K562 (cell line): ENCODE results near the gene PXN. TPM values are rescaled to one million over a fixed set of nuclear protein-coding genes. Genes with fewer than 3 reads are reported as not detected.

Source experiments
- KDM5B ChIP-seq: fragments of 200-600 bp; sonication (generic); IDR thresholded peaks from 2 replicates; pipeline ENCODE4 v1.6.1; 2012; ENCODE audit warnings: low read depth, mild to moderate bottlenecking, moderate library complexity, low read length, control low read depth, inconsistent platforms; ENCODE audit not compliant: insufficient replicate concordance
- PTTG1 ChIP-seq: fragments of 450-650 bp; IDR thresholded peaks from 2 replicates; pipeline ENCODE4 v1.6.1; 2016; ENCODE audit warnings: low read depth, mild to moderate bottlenecking, missing genetic modification characterization, missing compliant biosample characterization
- RAD21 ChIP-seq, 2 experiments: fragments of 250-450 bp in 1 of 2; fragments of 450-650 bp in 1 of 2; sonication (Bioruptor Pico) in 1 of 2; formaldehyde crosslinking in 1 of 2; IDR thresholded peaks in 1 of 2; conservative IDR thresholded peaks in 1 of 2; 2 replicates each; pipeline versions ENCODE4 v1.4.0 to v1.8.0; 2020 to 2022; ENCODE audit warnings: mild to moderate bottlenecking in 2 of 2, moderate library complexity in 1 of 2
- UBTF ChIP-seq, 2 experiments: IDR thresholded peaks; 2 replicates each; pipeline ENCODE4 v1.6.1; 2012; ENCODE audit warnings: improper control_type of control experiment in 2 of 2, low read depth in 2 of 2, low read length in 2 of 2, borderline replicate concordance in 1 of 2
- ZBTB40 ChIP-seq, 2 experiments: fragments of 450-650 bp in 1 of 2; sonication (generic) in 1 of 2; formaldehyde crosslinking in 1 of 2; IDR thresholded peaks; 2 replicates each; pipeline versions ENCODE4 v1.7.1 to v1.9.0; 2016 to 2022; ENCODE audit warnings: inconsistent platforms in 1 of 2, mild to moderate bottlenecking in 1 of 2, missing genetic modification reagents in 1 of 2
- ZNF197 ChIP-seq: fragments of 200-800 bp; sonication (Bioruptor generic); IDR thresholded peaks from 2 replicates; pipeline ENCODE4 v1.6.1; 2016; ENCODE audit warnings: low read depth, missing genetic modification characterization, missing compliant biosample characterization
- polyA plus RNA-seq, 8 experiments: library from polyadenylated mRNA; depleted of rRNA in 4 of 8; stranded (reverse) in 5 of 8; unstranded in 3 of 8; fragments of >200 nt; fragmentation: Nextera tagmentation in 2 of 8; fragmentation: Illumina TruSeq in 1 of 8; extraction: Ambion mirVana in 2 of 8; extraction: Trizol in 1 of 8; gene quantifications; 2 replicates each; pipeline versions ENCODE4 v1.2.1 to v1.2.3, GENCODE V29; 2011 to 2014; ENCODE audit warnings: inconsistent platforms in 1 of 8, missing spikeins in 1 of 8
- total RNA-seq, 7 experiments: library from RNA; depleted of rRNA in 6 of 7; stranded (reverse); fragments of >200 nt in 6 of 7; fragmentation: Illumina TruSeq in 2 of 7; extraction: Trizol in 2 of 7; gene quantifications; 2 replicates each; pipeline versions ENCODE4 v1.2.1 to v1.2.3, GENCODE V29; 2011 to 2021; ENCODE audit warnings: low replicate concordance in 1 of 7

Gene PXN
- total and polyA plus RNA-seq, 9 of the 15 experiments (the other 6 are each of a cell fraction or from before 2014, with no cell fraction given), result 4.0 to 74.1 (median 18.6) TPM

- TF ChIP-seq ZBTB40 (IDR thresholded peaks at IDR 0.05) (peak; percentile 44; the same call in 1 of the 2 replicates), ZBTB40 (CRISPR knock-in tag; IDR thresholded peaks at IDR 0.05) (no peak), ZNF197 (CRISPR knock-in tag) (0 out of 2 replicates have a peak, but pooled peaks have one; percentile 4), RAD21 (CRISPR knock-in tag; conservative IDR thresholded peaks at IDR 0.05 in 1 of 2, IDR thresholded peaks at IDR 0.05 in 1 of 2) (peak; percentile 3 to 6; a peak in 1 of 4 replicates), UBTF (IDR thresholded peaks at IDR 0.05; ENCODE audit: borderline replicate concordance in 1 of 2, low read depth in 2 of 2, low read length in 2 of 2) (0 out of 4 replicates have a peak, but pooled peaks of 1 of the 2 experiments have one; percentile 50), PTTG1 (tag) (no peak), KDM5B (peak; percentile 5)
Measured at GRCh38 chr12:120264904-120265472, 542 bp downstream of the PXN start (continued).
